CD4-positive, alpha-beta T cell (primary cell): ENCODE data around the gene NKAIN4. TPM values are rescaled to one million over a fixed set of nuclear protein-coding genes. Genes with fewer than 3 reads are reported as not detected.

Source experiments
- ATAC-seq: fragments of 200-7000 bp; cut with Tn5 transposase; one replicate; pipeline ENCODE4 v1.10.0; 2022; ENCODE audit warnings: mild to moderate bottlenecking; ENCODE audit not compliant: poor library complexity
- CTCF ChIA-PET: fragments of 350-600 bp; sonication (Branson Sonifier 250); formaldehyde crosslinking; loops from one replicate; lab custom pipeline; 2021; ENCODE audit warnings: antibody characterized with exemption, inconsistent platforms; lab: Charles Lee
- POLR2A ChIA-PET: fragments of 350-600 bp; sonication (Branson Sonifier 250); formaldehyde crosslinking; loops from one replicate; lab custom pipeline; 2021; ENCODE audit warnings: antibody characterized with exemption, inconsistent platforms; lab: Charles Lee
- DNase-seq, 14 experiments: peaks; one replicate each; pipeline ENCODE4 v3.0.0-alpha.2; 2013 to 2020; ENCODE audit warnings: mixed read lengths in 2 of 14
- H3K27ac ChIP-seq, 2 donors: one replicate each; pipeline versions ENCODE4 v1.5.1 to v1.7.0; 2013; ENCODE audit warnings: low read length in 2 of 2, low read depth in 1 of 2, mild to moderate bottlenecking in 1 of 2
- H3K27me3 ChIP-seq, 2 experiments: 1 replicate in 1 of 2; 2 replicates in 1 of 2; pipeline versions ENCODE4 v1.6.1 to v1.7.0; 2013; ENCODE audit warnings: low read length in 2 of 2, control low read depth in 1 of 2, mild to moderate bottlenecking in 1 of 2, moderate library complexity in 1 of 2; ENCODE audit not compliant: insufficient read depth in 2 of 2, control insufficient read depth in 1 of 2
- H3K36me3 ChIP-seq: one replicate; pipeline ENCODE4 v1.6.1; 2013; ENCODE audit warnings: low read length, control low read depth; ENCODE audit not compliant: insufficient read depth
- H3K4me1 ChIP-seq: one replicate; pipeline ENCODE4 v1.6.1; 2013; ENCODE audit warnings: low read length, control low read depth; ENCODE audit not compliant: insufficient read depth
- H3K4me3 ChIP-seq: one replicate; pipeline ENCODE4 v1.5.1; 2013; ENCODE audit warnings: mild to moderate bottlenecking, low read length, moderate library complexity
- H3K9me3 ChIP-seq, 2 experiments: 1 replicate in 1 of 2; 2 replicates in 1 of 2; pipeline versions ENCODE4 v1.6.1 to v1.7.0; 2013; ENCODE audit warnings: low read length in 2 of 2, mild to moderate bottlenecking in 2 of 2, control low read depth in 1 of 2, moderate library complexity in 1 of 2; ENCODE audit not compliant: control insufficient read depth in 1 of 2, insufficient read depth in 1 of 2
- H3K27ac Mint-ChIP-seq: one replicate; pipeline ENCODE4 v1.8.0; 2020; ENCODE audit warnings: mixed read lengths
- H3K27me3 Mint-ChIP-seq: one replicate; pipeline ENCODE4 v1.8.0; 2021; ENCODE audit warnings: mixed read lengths
- H3K36me3 Mint-ChIP-seq: one replicate; pipeline ENCODE4 v1.8.0; 2021; ENCODE audit warnings: low read depth, mixed read lengths
- H3K4me1 Mint-ChIP-seq: one replicate; pipeline ENCODE4 v1.8.0; 2021; ENCODE audit warnings: low read depth, mixed read lengths
- H3K4me3 Mint-ChIP-seq: one replicate; pipeline ENCODE4 v1.8.0; 2020; ENCODE audit warnings: mild to moderate bottlenecking, mixed read lengths
- H3K9me3 Mint-ChIP-seq: one replicate; pipeline ENCODE4 v1.8.0; 2020; ENCODE audit warnings: mixed read lengths
- CTCF ChIP-seq: fragments of 200-600 bp; IDR thresholded peaks from one replicate; pipeline ENCODE4 v1.8.0; 2022; ENCODE audit warnings: antibody characterized with exemption, mild to moderate bottlenecking
- intact Hi-C, 2 experiments: fragments of 100-400 bp; cut with DNase I in 1 of 2; cut with micrococcal nuclease in 1 of 2; formaldehyde crosslinking; loops; one replicate each; pipeline versions ENCODE4 v1.15.1 to v1.9.0; 2023 to 2025; cut with DNase I, micrococcal nuclease
- total RNA-seq, 174 experiments: library from RNA in 2 of 174; stranded (reverse) in 2 of 174; gene quantifications; one replicate each; pipeline ENCODE4 v1.2.3 and lab custom pipeline; 2021 to 2026

The NKAIN4 gene
- total RNA-seq, 2 experiments from 2014 or later: not detected

- no peaks in the 10 kb centered on the region for H3K36me3 ChIP-seq
- DNase-seq (no peak), ATAC-seq (no peak)
- intact Hi-C loops: no loop called here
- peaks cover 22 to 26% of the 10 kb centered on the region in 2 experiments for H3K27me3 ChIP-seq
- no peak overlapping the region for H3K4me3 Mint-ChIP-seq
- no peaks in the 10 kb centered on the region for H3K4me1 Mint-ChIP-seq
- ChIA-PET CTCF (no interaction called here), POLR2A (no interaction called here)
- no peaks in the 10 kb centered on the region for H3K9me3 Mint-ChIP-seq
- H3K27ac ChIP-seq: no peak overlapping the region
- H3K27ac Mint-ChIP-seq: no peak overlapping the region
- no peaks in the 10 kb centered on the region for H3K9me3 ChIP-seq
- H3K27me3 Mint-ChIP-seq: peaks cover 60% of the 10 kb centered on the region
- H3K4me1 ChIP-seq: peaks cover 5% of the 10 kb centered on the region
- TF ChIP-seq CTCF: no peak
- H3K36me3 Mint-ChIP-seq: no peaks in the 10 kb centered on the region
- H3K4me3 ChIP-seq: no peak overlapping the region
Observed at GRCh38 chr20:63260521-63260920, 6.3 kb upstream of the NKAIN4 start.

- no peak overlapping the region for H3K27ac Mint-ChIP-seq
- H3K36me3 Mint-ChIP-seq: no peaks in the 10 kb centered on the region
- TF ChIP-seq CTCF: no peak
- intact Hi-C loops: no loop called here
- H3K4me1 Mint-ChIP-seq: no peaks in the 10 kb centered on the region
- CTCF ChIA-PET: no interaction called here
- no peak overlapping the region for H3K4me3 Mint-ChIP-seq
- POLR2A ChIA-PET: no interaction called here
- DNase-seq (no peak), ATAC-seq (no peak)
- peaks cover 26 to 32% of the 10 kb centered on the region in 2 experiments for H3K27me3 ChIP-seq
- peaks cover 65% of the 10 kb centered on the region for H3K27me3 Mint-ChIP-seq
- no peaks in the 10 kb centered on the region for H3K9me3 ChIP-seq
- peaks cover 5% of the 10 kb centered on the region for H3K4me1 ChIP-seq
- no peaks in the 10 kb centered on the region for H3K36me3 ChIP-seq
- no peaks in the 10 kb centered on the region for H3K9me3 Mint-ChIP-seq
- no peak overlapping the region for H3K4me3 ChIP-seq
- no peak overlapping the region for H3K27ac ChIP-seq
Observed at GRCh38 chr20:63259734-63260460, 5.6 kb upstream of the NKAIN4 start.

GRCh38 chr20:63258781-63259180, 4.5 kb upstream of the NKAIN4 start:
- CTCF ChIA-PET: no interaction called here
- no peak for ATAC-seq
- POLR2A ChIA-PET: no interaction called here
- Histone ChIP-seq H3K27me3 (peaks cover 22 to 29% of the 10 kb centered on the region in 2 experiments), H3K4me3 (no peak overlapping the region), H3K9me3 (peaks cover 0 to 1% of the 10 kb centered on the region in 2 experiments), H3K27ac (no peak overlapping the region), H3K4me1 (peaks cover 5% of the 10 kb centered on the region), H3K36me3 (no peaks in the 10 kb centered on the region)
- no peaks in the 10 kb centered on the region for H3K4me1 Mint-ChIP-seq
- H3K36me3 Mint-ChIP-seq: no peaks in the 10 kb centered on the region
- H3K4me3 Mint-ChIP-seq: no peak overlapping the region
- TF ChIP-seq CTCF: no peak
- no peaks in the 10 kb centered on the region for H3K9me3 Mint-ChIP-seq
- peaks cover 61% of the 10 kb centered on the region for H3K27me3 Mint-ChIP-seq
- intact Hi-C loops: no loop called here
- DNase-seq: no peak
- no peak overlapping the region for H3K27ac Mint-ChIP-seq
